Measurements from ENCODE around the gene ERGIC1.

DNA sequence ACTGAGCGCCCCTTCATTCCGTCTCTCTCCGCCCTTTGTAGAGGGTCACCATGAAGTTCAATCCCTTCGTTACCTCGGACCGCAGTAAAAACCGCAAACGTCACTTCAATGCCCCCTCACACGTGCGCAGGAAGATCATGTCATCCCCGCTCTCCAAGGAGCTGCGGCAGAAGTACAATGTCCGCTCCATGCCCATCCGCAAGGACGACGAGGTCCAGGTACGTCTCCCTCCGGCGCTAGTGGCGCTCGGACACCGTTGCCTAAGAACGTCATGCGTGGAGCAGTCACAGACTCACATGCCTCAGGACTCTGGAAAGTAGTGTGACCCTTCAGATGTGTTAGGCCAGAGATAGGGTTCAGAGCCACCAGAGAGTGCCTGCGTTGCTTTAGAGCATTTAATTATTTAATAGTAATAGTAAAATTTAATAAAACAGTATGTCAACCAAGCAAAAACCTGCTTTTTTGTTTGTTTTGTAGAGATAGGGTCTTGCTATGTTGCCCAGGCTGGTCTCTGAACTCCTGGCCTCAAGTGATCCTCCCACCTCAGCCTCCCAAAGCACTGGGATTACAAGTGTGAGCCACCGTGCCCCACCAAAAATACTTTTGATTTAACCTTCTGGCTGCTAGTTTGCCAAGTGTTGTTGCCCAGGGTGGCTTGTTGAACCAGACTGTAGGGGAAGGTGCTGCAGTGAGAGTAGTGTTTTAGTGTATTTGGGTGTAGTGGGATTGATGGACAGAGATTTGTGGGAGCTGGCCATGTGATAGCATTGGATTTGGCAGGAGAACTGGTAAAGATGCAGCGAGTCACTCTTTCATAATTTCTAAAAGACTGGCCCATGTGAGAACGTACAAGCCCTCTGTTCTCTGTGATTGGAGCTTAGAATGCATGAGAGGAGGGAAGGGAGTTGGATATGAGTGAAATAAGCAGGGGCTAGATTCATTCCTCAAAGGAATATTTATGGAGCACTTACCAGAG is 126.1 kb downstream of the ERGIC1 start:
- TF ChIP-seq, protein P1, sequence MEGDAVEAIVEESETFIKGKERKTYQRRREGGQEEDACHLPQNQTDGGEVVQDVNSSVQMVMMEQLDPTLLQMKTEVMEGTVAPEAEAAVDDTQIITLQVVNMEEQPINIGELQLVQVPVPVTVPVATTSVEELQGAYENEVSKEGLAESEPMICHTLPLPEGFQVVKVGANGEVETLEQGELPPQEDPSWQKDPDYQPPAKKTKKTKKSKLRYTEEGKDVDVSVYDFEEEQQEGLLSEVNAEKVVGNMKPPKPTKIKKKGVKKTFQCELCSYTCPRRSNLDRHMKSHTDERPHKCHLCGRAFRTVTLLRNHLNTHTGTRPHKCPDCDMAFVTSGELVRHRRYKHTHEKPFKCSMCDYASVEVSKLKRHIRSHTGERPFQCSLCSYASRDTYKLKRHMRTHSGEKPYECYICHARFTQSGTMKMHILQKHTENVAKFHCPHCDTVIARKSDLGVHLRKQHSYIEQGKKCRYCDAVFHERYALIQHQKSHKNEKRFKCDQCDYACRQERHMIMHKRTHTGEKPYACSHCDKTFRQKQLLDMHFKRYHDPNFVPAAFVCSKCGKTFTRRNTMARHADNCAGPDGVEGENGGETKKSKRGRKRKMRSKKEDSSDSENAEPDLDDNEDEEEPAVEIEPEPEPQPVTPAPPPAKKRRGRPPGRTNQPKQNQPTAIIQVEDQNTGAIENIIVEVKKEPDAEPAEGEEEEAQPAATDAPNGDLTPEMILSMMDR (IDR thresholded peaks at IDR 0.05) = no peak
- TF ChIP-seq POLR2A (IDR thresholded peaks at IDR 0.05) (no peak), EP300 (IDR thresholded peaks at IDR 0.05) (no peak)

Measured in stomach (tissue), 4 donors.